Peyer's patch (tissue), 4 donors: ENCODE data around the gene ADGRG3.

Experiments used
- POLR2A ChIP-seq, 2 donors: fragments of 450-650 bp; IDR thresholded peaks; one replicate each; pipeline ENCODE4 v1.5.1; 2017; ENCODE audit warnings: antibody characterized with exemption in 2 of 2, mild to moderate bottlenecking in 2 of 2, moderate library complexity in 2 of 2
- TF ChIP-seq, protein P1 (sequence below), 6 experiments: fragments of 450-650 bp in 4 of 6; fragments of 200-600 bp in 2 of 6; sonication (generic) in 1 of 6; IDR thresholded peaks; one replicate each; pipeline ENCODE4 v1.5.1; 2017 to 2019; ENCODE audit warnings: antibody characterized with exemption in 6 of 6, mild to moderate bottlenecking in 3 of 6, moderate library complexity in 1 of 6

DNA sequence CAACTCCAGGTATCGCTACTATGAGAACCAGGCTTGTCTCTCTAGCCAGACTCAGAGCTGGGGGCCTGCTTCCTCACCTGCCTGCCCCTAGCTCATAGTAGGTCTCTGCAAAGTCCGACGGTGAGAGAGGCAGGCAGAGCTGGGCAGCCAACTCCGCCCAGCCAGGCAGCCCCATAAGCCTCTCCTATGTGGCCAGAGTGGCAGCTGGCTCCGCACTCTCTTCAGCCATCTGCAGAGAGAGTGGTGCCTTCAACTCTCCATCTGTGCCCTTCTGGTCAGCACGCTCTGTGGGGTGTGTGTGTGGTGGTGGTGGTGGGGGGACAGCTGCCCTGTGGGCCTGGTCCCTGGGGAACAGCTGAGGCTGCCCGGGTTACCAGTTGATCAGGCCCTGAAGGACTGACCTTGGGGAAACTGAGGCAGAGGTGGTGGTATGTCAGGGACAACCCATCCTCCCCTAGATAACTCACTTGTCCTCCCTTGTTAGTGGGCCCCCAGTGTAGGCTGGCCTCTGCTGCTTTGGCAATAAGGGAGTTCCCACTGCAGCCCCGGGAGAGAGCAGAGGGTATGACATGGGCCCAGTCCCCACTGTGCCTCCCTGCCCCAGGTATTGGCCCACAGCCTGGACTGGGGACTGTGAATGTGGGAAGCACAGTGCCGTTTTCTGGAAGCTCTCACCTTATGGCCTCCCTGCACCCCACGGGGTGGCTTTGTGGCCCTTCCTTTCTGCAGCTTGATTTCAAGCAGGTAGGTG, 41.5 kb upstream of the ADGRG3 start:
- TF ChIP-seq, protein P1, sequence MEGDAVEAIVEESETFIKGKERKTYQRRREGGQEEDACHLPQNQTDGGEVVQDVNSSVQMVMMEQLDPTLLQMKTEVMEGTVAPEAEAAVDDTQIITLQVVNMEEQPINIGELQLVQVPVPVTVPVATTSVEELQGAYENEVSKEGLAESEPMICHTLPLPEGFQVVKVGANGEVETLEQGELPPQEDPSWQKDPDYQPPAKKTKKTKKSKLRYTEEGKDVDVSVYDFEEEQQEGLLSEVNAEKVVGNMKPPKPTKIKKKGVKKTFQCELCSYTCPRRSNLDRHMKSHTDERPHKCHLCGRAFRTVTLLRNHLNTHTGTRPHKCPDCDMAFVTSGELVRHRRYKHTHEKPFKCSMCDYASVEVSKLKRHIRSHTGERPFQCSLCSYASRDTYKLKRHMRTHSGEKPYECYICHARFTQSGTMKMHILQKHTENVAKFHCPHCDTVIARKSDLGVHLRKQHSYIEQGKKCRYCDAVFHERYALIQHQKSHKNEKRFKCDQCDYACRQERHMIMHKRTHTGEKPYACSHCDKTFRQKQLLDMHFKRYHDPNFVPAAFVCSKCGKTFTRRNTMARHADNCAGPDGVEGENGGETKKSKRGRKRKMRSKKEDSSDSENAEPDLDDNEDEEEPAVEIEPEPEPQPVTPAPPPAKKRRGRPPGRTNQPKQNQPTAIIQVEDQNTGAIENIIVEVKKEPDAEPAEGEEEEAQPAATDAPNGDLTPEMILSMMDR (IDR thresholded peaks at IDR 0.05): no peak
- no peak for TF ChIP-seq POLR2A (IDR thresholded peaks at IDR 0.05)
